GM20431 (cell line): ENCODE results near the gene NUDT2.
"Not testable (repeated sequence)": the region's sequence is repeated elsewhere in the genome, so short reads cannot be mapped to it uniquely, and the experiment has no call there.

ENCODE experiments used
- in situ Hi-C: fragments of 300-500 bp; cut with MseI, MboI; formaldehyde crosslinking; loops from one replicate; pipeline ENCODE4 v1.15.0; 2020; ENCODE audit warnings: low sequenced_read_pairs; ENCODE audit not compliant: unreplicated experiment

Gene NUDT2

GRCh38 chr9:34328987-34329832 is at the start of gene NUDT2, which contains the start of gene KIF24:
TSS of gene NUDT2 (plus strand) at chr9:34329569. CDS start at chr9:34339040, 9,471 bp downstream.
TSS of gene KIF24 (minus strand) at chr9:34329268. CDS start at chr9:34311346, 17,922 bp downstream.
- in situ Hi-C loops: no loop called here

GRCh38 chr9:34282096-34282495 is 47.3 kb upstream of the NUDT2 start:
- in situ Hi-C loops: no loop called here

- in situ Hi-C loops: no loop called here
Measured at GRCh38 chr9:34289159-34289558, 40.2 kb upstream of the NUDT2 start.

- in situ Hi-C loops: no loop called here
Measured at GRCh38 chr9:34291023-34291422, 38.3 kb upstream of the NUDT2 start.

- in situ Hi-C loops: no loop called here
Measured at GRCh38 chr9:34291423-34291822, 37.9 kb upstream of the NUDT2 start.

- in situ Hi-C loops: no loop called here
Measured at GRCh38 chr9:34292552-34292951, 36.8 kb upstream of the NUDT2 start.

GRCh38 chr9:34301064-34301463 is 28.3 kb upstream of the NUDT2 start:
- in situ Hi-C loops: not testable (repeated sequence)

GRCh38 chr9:34308316-34308715 is 21.1 kb upstream of the NUDT2 start:
- in situ Hi-C loops: not testable (repeated sequence)

- in situ Hi-C loops: no loop called here
Measured at GRCh38 chr9:34310215-34310614, 19.2 kb upstream of the NUDT2 start.

- in situ Hi-C loops: no loop called here
Measured at GRCh38 chr9:34311499-34312185, 17.7 kb upstream of the NUDT2 start.

- in situ Hi-C loops: no loop called here
Measured at GRCh38 chr9:34317436-34317835, 11.9 kb upstream of the NUDT2 start.

GRCh38 chr9:34318163-34318790 is 11.1 kb upstream of the NUDT2 start:
- in situ Hi-C loops: no loop called here

- in situ Hi-C loops: no loop called here
Measured at GRCh38 chr9:34321451-34321850, 7.9 kb upstream of the NUDT2 start.

GRCh38 chr9:34322899-34323591 is 6.3 kb upstream of the NUDT2 start:
- in situ Hi-C loops: no loop called here

- in situ Hi-C loops: no loop called here
Measured at GRCh38 chr9:34326690-34327089, 2.7 kb upstream of the NUDT2 start.

GRCh38 chr9:34328500-34328986 is 826 bp upstream of the NUDT2 start:
- in situ Hi-C loops: no loop called here

GRCh38 chr9:34331196-34331595 is 1.8 kb downstream of the NUDT2 start:
- in situ Hi-C loops: no loop called here

- in situ Hi-C loops: no loop called here
Measured at GRCh38 chr9:34332076-34332964, 3.0 kb downstream of the NUDT2 start.

GRCh38 chr9:34333836-34334235 is 4.5 kb downstream of the NUDT2 start:
- in situ Hi-C loops: no loop called here
